K562 (cell line): ENCODE results near the gene SUPT3H.

Source experiments
- EGR1 ChIP-seq: fragments of 450-650 bp; conservative IDR thresholded peaks from 2 replicates; pipeline ENCODE4 v1.6.1; 2017; ENCODE audit warnings: mild to moderate bottlenecking
- EP300 ChIP-seq: IDR thresholded peaks from 2 replicates; pipeline ENCODE4 v1.6.1; 2012; ENCODE audit warnings: low read length, improper control_type of control experiment
- HDAC2 ChIP-seq: fragments of 450-650 bp; IDR thresholded peaks from 2 replicates; pipeline ENCODE4 v1.6.1; 2016; ENCODE audit warnings: mild to moderate bottlenecking
- KDM4B ChIP-seq, 2 experiments: fragments of 450-650 bp in 1 of 2; sonication (generic) in 1 of 2; IDR thresholded peaks; 2 replicates each; pipeline ENCODE4 v1.6.1; 2016 to 2017; ENCODE audit warnings: borderline replicate concordance in 2 of 2, antibody characterized with exemption in 1 of 2, low read depth in 1 of 2, mild to moderate bottlenecking in 1 of 2
- NBN ChIP-seq: fragments of 450-650 bp; IDR thresholded peaks from 2 replicates; pipeline ENCODE4 v1.6.1; 2016; ENCODE audit warnings: low read depth, mild to moderate bottlenecking
- POLR2AphosphoS2 ChIP-seq: IDR thresholded peaks from 2 replicates; pipeline ENCODE4 v1.6.1; 2012; ENCODE audit warnings: low read length, improper control_type of control experiment
- POLR2AphosphoS5 ChIP-seq: IDR thresholded peaks from 2 replicates; pipeline ENCODE4 v1.6.1; 2011; ENCODE audit warnings: mild to moderate bottlenecking, low read depth, low read length, moderate library complexity; ENCODE audit not compliant: control insufficient read depth, insufficient read depth
- RNF2 ChIP-seq: sonication (generic); IDR thresholded peaks from 2 replicates; pipeline ENCODE4 v1.6.1; 2016
- SMC3 ChIP-seq: conservative IDR thresholded peaks from 2 replicates; pipeline ENCODE4 v1.6.1; 2011; ENCODE audit warnings: low read depth, low read length, improper control_type of control experiment; ENCODE audit not compliant: insufficient read depth
- TF ChIP-seq, protein P1 (sequence below): sonication (generic); formaldehyde crosslinking; IDR thresholded peaks from 2 replicates; pipeline ENCODE4 v1.8.0; 2023; ENCODE audit warnings: mild to moderate bottlenecking, missing genetic modification reagents
- TF ChIP-seq, protein P2 (sequence below): sonication (generic); formaldehyde crosslinking; IDR thresholded peaks from 2 replicates; pipeline ENCODE4 v1.4.0; 2020; ENCODE audit warnings: mild to moderate bottlenecking, missing genetic modification reagents
- TF ChIP-seq, protein P3 (sequence below): fragments of 250-450 bp; sonication (Bioruptor Pico); IDR thresholded peaks from 2 replicates; pipeline ENCODE4 v1.8.0; 2022; ENCODE audit warnings: moderate library complexity, mild to moderate bottlenecking, inconsistent platforms
- TF ChIP-seq, protein P4 (sequence below), 3 experiments: IDR thresholded peaks in 2 of 3; conservative IDR thresholded peaks in 1 of 3; 2 replicates each; pipeline ENCODE4 v1.5.1; 2011 to 2012; ENCODE audit warnings: low read length in 3 of 3, mild to moderate bottlenecking in 3 of 3, control low read depth in 2 of 3, improper control_type of control experiment in 1 of 3, inconsistent platforms in 1 of 3, low read depth in 1 of 3, mixed read lengths in 1 of 3, moderate library complexity in 1 of 3; ENCODE audit not compliant: insufficient read depth in 2 of 3
- TF ChIP-seq, protein P5 (sequence below), 2 experiments: fragments of 450-650 bp in 1 of 2; sonication (generic) in 1 of 2; formaldehyde crosslinking in 1 of 2; IDR thresholded peaks; 2 replicates each; pipeline versions ENCODE4 v1.7.1 to v1.9.0; 2016 to 2022; ENCODE audit warnings: inconsistent platforms in 1 of 2, mild to moderate bottlenecking in 1 of 2, missing genetic modification reagents in 1 of 2

DNA sequence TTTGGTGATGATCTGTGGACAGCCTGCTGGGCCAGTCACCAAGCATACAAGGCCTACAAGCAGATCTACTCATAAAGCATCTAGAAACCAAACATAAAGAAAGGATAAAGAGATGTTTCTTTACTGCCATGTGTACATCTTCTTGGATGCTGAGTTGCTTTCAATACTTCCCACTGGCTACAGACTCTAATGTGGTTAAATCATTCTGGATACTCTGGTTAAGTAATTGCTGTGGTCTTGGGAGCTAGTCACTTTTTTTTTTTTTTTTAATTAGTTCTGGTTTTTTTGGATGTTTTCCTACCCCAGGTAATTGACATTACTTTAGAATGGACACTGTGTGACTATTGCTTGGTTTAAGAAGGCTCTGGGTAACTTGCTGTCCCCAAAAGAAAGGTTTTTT is 265.0 kb downstream of the SUPT3H start:
- TF ChIP-seq NBN = no peak
- TF ChIP-seq, protein P1, sequence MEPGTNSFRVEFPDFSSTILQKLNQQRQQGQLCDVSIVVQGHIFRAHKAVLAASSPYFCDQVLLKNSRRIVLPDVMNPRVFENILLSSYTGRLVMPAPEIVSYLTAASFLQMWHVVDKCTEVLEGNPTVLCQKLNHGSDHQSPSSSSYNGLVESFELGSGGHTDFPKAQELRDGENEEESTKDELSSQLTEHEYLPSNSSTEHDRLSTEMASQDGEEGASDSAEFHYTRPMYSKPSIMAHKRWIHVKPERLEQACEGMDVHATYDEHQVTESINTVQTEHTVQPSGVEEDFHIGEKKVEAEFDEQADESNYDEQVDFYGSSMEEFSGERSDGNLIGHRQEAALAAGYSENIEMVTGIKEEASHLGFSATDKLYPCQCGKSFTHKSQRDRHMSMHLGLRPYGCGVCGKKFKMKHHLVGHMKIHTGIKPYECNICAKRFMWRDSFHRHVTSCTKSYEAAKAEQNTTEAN (CRISPR knock-in tag) = no peak
- no peak for TF ChIP-seq POLR2AphosphoS5
- TF ChIP-seq, protein P2, sequence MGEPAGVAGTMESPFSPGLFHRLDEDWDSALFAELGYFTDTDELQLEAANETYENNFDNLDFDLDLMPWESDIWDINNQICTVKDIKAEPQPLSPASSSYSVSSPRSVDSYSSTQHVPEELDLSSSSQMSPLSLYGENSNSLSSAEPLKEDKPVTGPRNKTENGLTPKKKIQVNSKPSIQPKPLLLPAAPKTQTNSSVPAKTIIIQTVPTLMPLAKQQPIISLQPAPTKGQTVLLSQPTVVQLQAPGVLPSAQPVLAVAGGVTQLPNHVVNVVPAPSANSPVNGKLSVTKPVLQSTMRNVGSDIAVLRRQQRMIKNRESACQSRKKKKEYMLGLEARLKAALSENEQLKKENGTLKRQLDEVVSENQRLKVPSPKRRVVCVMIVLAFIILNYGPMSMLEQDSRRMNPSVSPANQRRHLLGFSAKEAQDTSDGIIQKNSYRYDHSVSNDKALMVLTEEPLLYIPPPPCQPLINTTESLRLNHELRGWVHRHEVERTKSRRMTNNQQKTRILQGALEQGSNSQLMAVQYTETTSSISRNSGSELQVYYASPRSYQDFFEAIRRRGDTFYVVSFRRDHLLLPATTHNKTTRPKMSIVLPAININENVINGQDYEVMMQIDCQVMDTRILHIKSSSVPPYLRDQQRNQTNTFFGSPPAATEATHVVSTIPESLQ (CRISPR knock-in tag) = no peak
- no peak for TF ChIP-seq EP300
- TF ChIP-seq RNF2 = no peak
- TF ChIP-seq HDAC2 = no peak
- no peak for TF ChIP-seq SMC3
- TF ChIP-seq, protein P3, sequence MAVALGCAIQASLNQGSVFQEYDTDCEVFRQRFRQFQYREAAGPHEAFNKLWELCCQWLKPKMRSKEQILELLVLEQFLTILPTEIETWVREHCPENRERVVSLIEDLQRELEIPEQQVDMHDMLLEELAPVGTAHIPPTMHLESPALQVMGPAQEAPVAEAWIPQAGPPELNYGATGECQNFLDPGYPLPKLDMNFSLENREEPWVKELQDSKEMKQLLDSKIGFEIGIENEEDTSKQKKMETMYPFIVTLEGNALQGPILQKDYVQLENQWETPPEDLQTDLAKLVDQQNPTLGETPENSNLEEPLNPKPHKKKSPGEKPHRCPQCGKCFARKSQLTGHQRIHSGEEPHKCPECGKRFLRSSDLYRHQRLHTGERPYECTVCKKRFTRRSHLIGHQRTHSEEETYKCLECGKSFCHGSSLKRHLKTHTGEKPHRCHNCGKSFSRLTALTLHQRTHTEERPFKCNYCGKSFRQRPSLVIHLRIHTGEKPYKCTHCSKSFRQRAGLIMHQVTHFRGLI = no peak
- TF ChIP-seq KDM4B (IDR thresholded peaks at IDR 0.05; ENCODE audit: borderline replicate concordance in 2 of 2, low read depth in 1 of 2) = no peak
- TF ChIP-seq EGR1 = no peak
- TF ChIP-seq, protein P4, sequence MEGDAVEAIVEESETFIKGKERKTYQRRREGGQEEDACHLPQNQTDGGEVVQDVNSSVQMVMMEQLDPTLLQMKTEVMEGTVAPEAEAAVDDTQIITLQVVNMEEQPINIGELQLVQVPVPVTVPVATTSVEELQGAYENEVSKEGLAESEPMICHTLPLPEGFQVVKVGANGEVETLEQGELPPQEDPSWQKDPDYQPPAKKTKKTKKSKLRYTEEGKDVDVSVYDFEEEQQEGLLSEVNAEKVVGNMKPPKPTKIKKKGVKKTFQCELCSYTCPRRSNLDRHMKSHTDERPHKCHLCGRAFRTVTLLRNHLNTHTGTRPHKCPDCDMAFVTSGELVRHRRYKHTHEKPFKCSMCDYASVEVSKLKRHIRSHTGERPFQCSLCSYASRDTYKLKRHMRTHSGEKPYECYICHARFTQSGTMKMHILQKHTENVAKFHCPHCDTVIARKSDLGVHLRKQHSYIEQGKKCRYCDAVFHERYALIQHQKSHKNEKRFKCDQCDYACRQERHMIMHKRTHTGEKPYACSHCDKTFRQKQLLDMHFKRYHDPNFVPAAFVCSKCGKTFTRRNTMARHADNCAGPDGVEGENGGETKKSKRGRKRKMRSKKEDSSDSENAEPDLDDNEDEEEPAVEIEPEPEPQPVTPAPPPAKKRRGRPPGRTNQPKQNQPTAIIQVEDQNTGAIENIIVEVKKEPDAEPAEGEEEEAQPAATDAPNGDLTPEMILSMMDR (IDR thresholded peaks at IDR 0.05 in 2 of 3, conservative IDR thresholded peaks at IDR 0.05 in 1 of 3; ENCODE audit: insufficient read depth in 2 of 3, low read depth in 1 of 3, low read length in 3 of 3) = no peak
- TF ChIP-seq, protein P5, sequence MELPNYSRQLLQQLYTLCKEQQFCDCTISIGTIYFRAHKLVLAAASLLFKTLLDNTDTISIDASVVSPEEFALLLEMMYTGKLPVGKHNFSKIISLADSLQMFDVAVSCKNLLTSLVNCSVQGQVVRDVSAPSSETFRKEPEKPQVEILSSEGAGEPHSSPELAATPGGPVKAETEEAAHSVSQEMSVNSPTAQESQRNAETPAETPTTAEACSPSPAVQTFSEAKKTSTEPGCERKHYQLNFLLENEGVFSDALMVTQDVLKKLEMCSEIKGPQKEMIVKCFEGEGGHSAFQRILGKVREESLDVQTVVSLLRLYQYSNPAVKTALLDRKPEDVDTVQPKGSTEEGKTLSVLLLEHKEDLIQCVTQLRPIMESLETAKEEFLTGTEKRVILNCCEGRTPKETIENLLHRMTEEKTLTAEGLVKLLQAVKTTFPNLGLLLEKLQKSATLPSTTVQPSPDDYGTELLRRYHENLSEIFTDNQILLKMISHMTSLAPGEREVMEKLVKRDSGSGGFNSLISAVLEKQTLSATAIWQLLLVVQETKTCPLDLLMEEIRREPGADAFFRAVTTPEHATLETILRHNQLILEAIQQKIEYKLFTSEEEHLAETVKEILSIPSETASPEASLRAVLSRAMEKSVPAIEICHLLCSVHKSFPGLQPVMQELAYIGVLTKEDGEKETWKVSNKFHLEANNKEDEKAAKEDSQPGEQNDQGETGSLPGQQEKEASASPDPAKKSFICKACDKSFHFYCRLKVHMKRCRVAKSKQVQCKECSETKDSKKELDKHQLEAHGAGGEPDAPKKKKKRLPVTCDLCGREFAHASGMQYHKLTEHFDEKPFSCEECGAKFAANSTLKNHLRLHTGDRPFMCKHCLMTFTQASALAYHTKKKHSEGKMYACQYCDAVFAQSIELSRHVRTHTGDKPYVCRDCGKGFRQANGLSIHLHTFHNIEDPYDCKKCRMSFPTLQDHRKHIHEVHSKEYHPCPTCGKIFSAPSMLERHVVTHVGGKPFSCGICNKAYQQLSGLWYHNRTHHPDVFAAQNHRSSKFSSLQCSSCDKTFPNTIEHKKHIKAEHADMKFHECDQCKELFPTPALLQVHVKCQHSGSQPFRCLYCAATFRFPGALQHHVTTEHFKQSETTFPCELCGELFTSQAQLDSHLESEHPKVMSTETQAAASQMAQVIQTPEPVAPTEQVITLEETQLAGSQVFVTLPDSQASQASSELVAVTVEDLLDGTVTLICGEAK (IDR thresholded peaks at IDR 0.05) = no peak
- TF ChIP-seq, protein P5 (CRISPR knock-in tag; IDR thresholded peaks at IDR 0.05) = no peak
- no peak for TF ChIP-seq POLR2AphosphoS2
